Measurements from ENCODE around the gene FOXE1. TPM values are rescaled to one million over a fixed set of nuclear protein-coding genes. Genes with fewer than 3 reads are reported as not detected.

Gene FOXE1
- total and polyA plus RNA-seq, 12 donors = not detected

DNA sequence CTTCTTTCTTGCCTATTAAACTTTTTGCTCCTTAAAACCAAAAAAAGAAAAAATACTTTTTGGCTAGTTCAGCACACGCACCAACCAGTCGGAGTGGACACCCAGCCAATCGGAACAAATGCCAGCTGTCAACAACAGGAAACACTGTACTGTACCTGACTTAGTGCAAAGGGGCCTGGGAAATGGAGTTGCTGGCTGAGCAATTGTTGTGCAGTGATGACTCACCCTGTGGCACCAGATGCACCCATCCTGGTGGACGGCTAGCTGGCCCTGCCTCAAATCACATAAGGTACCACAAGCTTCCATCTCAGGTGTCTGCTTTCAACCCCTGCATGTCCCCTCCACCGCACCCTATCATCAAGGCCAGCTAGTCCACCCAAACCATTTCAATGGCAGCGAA is 20.9 kb downstream of the FOXE1 start:
- WGBS, 2 donors = 77 to 82% methylated on average over 6 of the region's 6 CpGs
- TF ChIP-seq, protein P1, sequence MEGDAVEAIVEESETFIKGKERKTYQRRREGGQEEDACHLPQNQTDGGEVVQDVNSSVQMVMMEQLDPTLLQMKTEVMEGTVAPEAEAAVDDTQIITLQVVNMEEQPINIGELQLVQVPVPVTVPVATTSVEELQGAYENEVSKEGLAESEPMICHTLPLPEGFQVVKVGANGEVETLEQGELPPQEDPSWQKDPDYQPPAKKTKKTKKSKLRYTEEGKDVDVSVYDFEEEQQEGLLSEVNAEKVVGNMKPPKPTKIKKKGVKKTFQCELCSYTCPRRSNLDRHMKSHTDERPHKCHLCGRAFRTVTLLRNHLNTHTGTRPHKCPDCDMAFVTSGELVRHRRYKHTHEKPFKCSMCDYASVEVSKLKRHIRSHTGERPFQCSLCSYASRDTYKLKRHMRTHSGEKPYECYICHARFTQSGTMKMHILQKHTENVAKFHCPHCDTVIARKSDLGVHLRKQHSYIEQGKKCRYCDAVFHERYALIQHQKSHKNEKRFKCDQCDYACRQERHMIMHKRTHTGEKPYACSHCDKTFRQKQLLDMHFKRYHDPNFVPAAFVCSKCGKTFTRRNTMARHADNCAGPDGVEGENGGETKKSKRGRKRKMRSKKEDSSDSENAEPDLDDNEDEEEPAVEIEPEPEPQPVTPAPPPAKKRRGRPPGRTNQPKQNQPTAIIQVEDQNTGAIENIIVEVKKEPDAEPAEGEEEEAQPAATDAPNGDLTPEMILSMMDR (IDR thresholded peaks at IDR 0.05) = no peak
- H3K4me3 ChIP-seq = no peak overlapping the region

DNA sequence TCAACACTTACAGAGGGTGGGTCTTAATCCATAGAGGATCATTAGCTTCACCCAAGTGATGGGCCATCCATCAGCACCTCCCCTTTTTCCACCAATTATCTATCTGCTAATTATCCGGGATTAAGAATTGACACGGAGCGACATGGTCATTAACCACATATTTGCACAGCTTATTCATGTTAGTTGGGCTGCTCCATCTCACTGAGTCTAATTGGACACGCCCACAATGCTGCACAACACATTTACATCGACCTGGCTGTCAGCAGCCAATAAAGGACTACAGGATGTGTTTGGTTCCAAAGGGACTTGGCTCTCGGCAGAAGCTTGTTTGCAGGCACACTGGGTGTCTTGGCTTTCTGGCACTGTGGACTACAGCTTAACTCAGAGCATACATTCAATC is 21.6 kb downstream of the FOXE1 start:
- H3K36me3 ChIP-seq = no peaks in the 10 kb centered on the region
- H3K4me3 ChIP-seq = no peak overlapping the region
- ATAC-seq (no peak), DNase-seq (no peak)
- peaks cover 0 to 8% (median 0%) of the 10 kb centered on the region in 7 donors for H3K27me3 ChIP-seq
- TF ChIP-seq, protein P1 (IDR thresholded peaks at IDR 0.05) = no peak
- intact Hi-C loops (cut with DNase I) = loop anchor here in 1 of 10 donors (10.0 kb wide), 1 partner anchor 140 kb away; no protein-coding TSS in a partner anchor
- H3K9me3 ChIP-seq = no peaks in the 10 kb centered on the region
- 73% methylated on average over 6 of the region's 6 CpGs for WGBS, 2 donors
- peaks cover 0 to 16% (median 4%) of the 10 kb centered on the region in 9 donors for H3K4me1 ChIP-seq
- H3K27ac ChIP-seq = no peak overlapping the region

More for the DNA sequence above, 20.9 kb downstream of the FOXE1 start:
- peaks cover 0 to 16% (median 4%) of the 10 kb centered on the region in 9 donors for H3K4me1 ChIP-seq
- intact Hi-C loops (cut with DNase I) = loop anchor here in 1 of 10 donors (10.0 kb wide), 1 partner anchor 139 kb away; no protein-coding TSS in a partner anchor
- no peaks in the 10 kb centered on the region for H3K9me3 ChIP-seq
- ATAC-seq (no peak), DNase-seq (no peak)
- H3K27ac ChIP-seq = no peak overlapping the region
- H3K27me3 ChIP-seq = peaks cover 0 to 14% (median 0%) of the 10 kb centered on the region in 7 donors
- no peaks in the 10 kb centered on the region for H3K36me3 ChIP-seq

DNA sequence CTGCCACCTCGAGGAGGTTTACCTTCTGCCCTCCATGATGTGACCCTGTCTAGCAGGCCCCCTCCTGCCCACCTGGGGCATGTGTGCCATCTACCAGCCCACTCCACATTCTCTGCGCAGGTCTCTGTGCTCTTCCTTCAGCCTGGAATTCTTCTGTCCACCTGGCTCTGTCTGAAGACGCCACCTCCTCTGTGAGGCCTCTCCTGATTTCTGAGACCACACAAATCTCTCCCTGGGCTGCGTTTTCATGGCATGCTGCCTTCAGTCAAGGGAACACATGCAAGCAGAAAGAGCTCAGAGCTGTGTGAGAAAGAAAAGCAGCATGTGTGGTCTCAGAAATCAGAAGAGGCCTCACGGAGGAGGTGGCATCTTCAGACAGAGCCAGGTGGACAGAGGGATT is 22.1 kb downstream of the FOXE1 start:
- TF ChIP-seq, protein P1 (IDR thresholded peaks at IDR 0.05) = no peak
- no peak for ATAC-seq
- Histone ChIP-seq H3K27ac (no peak overlapping the region), H3K36me3 (no peaks in the 10 kb centered on the region), H3K4me3 (no peak overlapping the region), H3K27me3 (peaks cover 0 to 4% (median 0%) of the 10 kb centered on the region in 7 donors), H3K9me3 (no peaks in the 10 kb centered on the region), H3K4me1 (peaks cover 0 to 16% (median 4%) of the 10 kb centered on the region in 9 donors)
- WGBS, 2 donors = 88 to 90% methylated on average over 5 of the region's 5 CpGs
- intact Hi-C loops (cut with DNase I) = loop anchor here in 1 of 10 donors (10.0 kb wide), 1 partner anchor 140 kb away; no protein-coding TSS in a partner anchor
- no peak for DNase-seq

DNA sequence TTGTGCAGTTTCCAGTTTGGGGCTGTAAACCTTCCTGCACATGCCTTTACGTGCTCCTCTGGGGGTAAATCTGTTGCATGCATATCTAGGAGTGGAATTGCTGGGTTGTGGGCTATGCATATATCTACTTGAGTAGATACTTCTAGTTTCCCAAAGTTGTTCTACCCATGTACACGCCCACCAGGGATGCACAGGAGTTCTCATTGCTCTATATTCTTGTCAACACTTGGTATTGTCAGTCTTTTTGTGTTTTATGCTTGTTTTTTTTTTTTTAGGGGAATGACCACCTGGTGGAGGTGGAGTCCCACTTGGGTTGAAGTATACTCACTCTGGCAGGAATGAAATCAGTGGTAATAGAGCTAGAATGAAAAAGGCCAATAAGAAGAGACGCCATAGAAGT is 23.0 kb downstream of the FOXE1 start:
- Histone ChIP-seq H3K27ac (no peak overlapping the region), H3K4me1 (peaks cover 0 to 16% (median 4%) of the 10 kb centered on the region in 9 donors), H3K36me3 (no peaks in the 10 kb centered on the region), H3K9me3 (no peaks in the 10 kb centered on the region), H3K4me3 (no peak overlapping the region), H3K27me3 (no peaks in the 10 kb centered on the region)
- ATAC-seq = no peak
- TF ChIP-seq, protein P1 (IDR thresholded peaks at IDR 0.05) = no peak
- intact Hi-C loops (cut with DNase I) = loop anchor here in 1 of 10 donors (10.0 kb wide), 1 partner anchor 141 kb away; no protein-coding TSS in a partner anchor
- WGBS, 2 donors = 94 to 97% methylated on average over 3 of the region's 3 CpGs
- no peak for DNase-seq

Measured in heart right ventricle (tissue), 16 donors.